ENCODE results near the gene OSTC. TPM values are rescaled to one million over a fixed set of nuclear protein-coding genes. Genes with fewer than 3 reads are reported as not detected.

The OSTC gene
- total RNA-seq, 1 experiment from 2014 or later, result 105 TPM

DNA sequence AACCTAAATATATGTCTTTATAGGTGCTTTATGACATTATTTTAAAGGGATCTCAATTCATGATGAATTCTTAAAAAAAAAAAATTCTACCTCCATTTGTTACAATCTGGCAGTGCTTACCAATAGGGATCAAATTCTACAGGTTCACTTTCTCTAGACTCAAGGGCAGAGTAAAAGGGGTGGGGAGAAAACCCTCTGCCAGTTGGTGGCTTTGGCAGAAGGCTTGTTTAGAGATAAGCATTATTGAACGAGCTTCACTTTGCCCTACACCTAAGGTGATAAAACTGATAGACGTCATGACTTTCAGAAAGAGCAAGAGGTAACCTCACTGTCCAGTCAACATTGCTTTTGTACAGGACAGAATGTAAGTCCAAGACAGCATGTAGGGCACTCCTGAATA is 53.6 kb downstream of the OSTC start:
- intact Hi-C loops (cut with micrococcal nuclease), result no loop called here
- H3K79me2 ChIP-seq (ENCODE audit: insufficient read depth, low read length), result no peaks in the 10 kb centered on the region
- no peaks in the 10 kb centered on the region for H3K27me3 ChIP-seq (ENCODE audit: insufficient read depth, low read length)
- BruUV-seq (replicated peaks), result no TSS peak
- ATAC-seq (no peak), DNase-seq (ENCODE audit: low read depth, low spot score) (no peak)
- H3K36me3 ChIP-seq (ENCODE audit: control insufficient read depth in 1 of 2, insufficient read depth in 2 of 2, low read length in 2 of 2), result no peaks in the 10 kb centered on the region
- CTCF ChIA-PET, result no interaction called here
- H3K4me3 ChIP-seq (replicated peaks in 1 of 2; ENCODE audit: low read depth in 1 of 2, low read length in 2 of 2), result no peak overlapping the region
- H3K27ac ChIP-seq (ENCODE audit: low read depth, low read length), result no peak overlapping the region
- RAD21 ChIA-PET (ENCODE audit: low non-redundant PET in 1 of 2, low total read pairs in 2 of 2, uncharacterized antibody in 2 of 2, unreplicated experiment in 2 of 2), result no interaction called here
- no peak overlapping the region for H3K9ac ChIP-seq (ENCODE audit: low read length)
- no peak overlapping the region for H2AFZ ChIP-seq (ENCODE audit: low read depth, low read length, poor library complexity, severe bottlenecking)
- TF ChIP-seq, protein P1, sequence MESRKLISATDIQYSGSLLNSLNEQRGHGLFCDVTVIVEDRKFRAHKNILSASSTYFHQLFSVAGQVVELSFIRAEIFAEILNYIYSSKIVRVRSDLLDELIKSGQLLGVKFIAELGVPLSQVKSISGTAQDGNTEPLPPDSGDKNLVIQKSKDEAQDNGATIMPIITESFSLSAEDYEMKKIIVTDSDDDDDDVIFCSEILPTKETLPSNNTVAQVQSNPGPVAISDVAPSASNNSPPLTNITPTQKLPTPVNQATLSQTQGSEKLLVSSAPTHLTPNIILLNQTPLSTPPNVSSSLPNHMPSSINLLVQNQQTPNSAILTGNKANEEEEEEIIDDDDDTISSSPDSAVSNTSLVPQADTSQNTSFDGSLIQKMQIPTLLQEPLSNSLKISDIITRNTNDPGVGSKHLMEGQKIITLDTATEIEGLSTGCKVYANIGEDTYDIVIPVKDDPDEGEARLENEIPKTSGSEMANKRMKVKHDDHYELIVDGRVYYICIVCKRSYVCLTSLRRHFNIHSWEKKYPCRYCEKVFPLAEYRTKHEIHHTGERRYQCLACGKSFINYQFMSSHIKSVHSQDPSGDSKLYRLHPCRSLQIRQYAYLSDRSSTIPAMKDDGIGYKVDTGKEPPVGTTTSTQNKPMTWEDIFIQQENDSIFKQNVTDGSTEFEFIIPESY (IDR thresholded peaks at IDR 0.05; ENCODE audit: extremely low read depth, insufficient replicate concordance, low read length), result no peak
- TF ChIP-seq RAD21 (IDR thresholded peaks at IDR 0.05; ENCODE audit: low read depth) (no peak), TCF7L2 (IDR thresholded peaks at IDR 0.05; ENCODE audit: borderline replicate concordance, extremely low read depth, insufficient read depth, insufficient read length) (no peak), SRF (IDR thresholded peaks at IDR 0.05; ENCODE audit: low read depth) (no peak), EGR1 (IDR thresholded peaks at IDR 0.05; ENCODE audit: low read depth) (no peak), SIN3A (IDR thresholded peaks at IDR 0.05; ENCODE audit: low read depth) (no peak), CBX3 (IDR thresholded peaks at IDR 0.05; ENCODE audit: low read depth) (no peak), ELF1 (IDR thresholded peaks at IDR 0.05; ENCODE audit: borderline replicate concordance, low read depth) (no peak), EZH2phosphoT487 (IDR thresholded peaks at IDR 0.05; ENCODE audit: borderline replicate concordance) (no peak), POLR2AphosphoS5 (IDR thresholded peaks at IDR 0.05; ENCODE audit: low read depth, low read length) (no peak), FOSL1 (IDR thresholded peaks at IDR 0.05; ENCODE audit: low read depth) (no peak), SP1 (IDR thresholded peaks at IDR 0.05; ENCODE audit: low read depth) (no peak), ZNF274 (IDR thresholded peaks at IDR 0.05; ENCODE audit: low read depth, low read length) (no peak), ZFX (IDR thresholded peaks at IDR 0.05) (no peak), EZH2 (IDR thresholded peaks at IDR 0.05) (no peak), CEBPB (IDR thresholded peaks at IDR 0.05; ENCODE audit: low read depth) (no peak), POLR2A (IDR thresholded peaks at IDR 0.05; ENCODE audit: borderline replicate concordance, extremely low read depth, insufficient read depth, insufficient read length) (no peak)
- TF ChIP-seq, protein P2, sequence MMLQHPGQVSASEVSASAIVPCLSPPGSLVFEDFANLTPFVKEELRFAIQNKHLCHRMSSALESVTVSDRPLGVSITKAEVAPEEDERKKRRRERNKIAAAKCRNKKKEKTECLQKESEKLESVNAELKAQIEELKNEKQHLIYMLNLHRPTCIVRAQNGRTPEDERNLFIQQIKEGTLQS (IDR thresholded peaks at IDR 0.05), result no peak
- TF ChIP-seq, protein P3, sequence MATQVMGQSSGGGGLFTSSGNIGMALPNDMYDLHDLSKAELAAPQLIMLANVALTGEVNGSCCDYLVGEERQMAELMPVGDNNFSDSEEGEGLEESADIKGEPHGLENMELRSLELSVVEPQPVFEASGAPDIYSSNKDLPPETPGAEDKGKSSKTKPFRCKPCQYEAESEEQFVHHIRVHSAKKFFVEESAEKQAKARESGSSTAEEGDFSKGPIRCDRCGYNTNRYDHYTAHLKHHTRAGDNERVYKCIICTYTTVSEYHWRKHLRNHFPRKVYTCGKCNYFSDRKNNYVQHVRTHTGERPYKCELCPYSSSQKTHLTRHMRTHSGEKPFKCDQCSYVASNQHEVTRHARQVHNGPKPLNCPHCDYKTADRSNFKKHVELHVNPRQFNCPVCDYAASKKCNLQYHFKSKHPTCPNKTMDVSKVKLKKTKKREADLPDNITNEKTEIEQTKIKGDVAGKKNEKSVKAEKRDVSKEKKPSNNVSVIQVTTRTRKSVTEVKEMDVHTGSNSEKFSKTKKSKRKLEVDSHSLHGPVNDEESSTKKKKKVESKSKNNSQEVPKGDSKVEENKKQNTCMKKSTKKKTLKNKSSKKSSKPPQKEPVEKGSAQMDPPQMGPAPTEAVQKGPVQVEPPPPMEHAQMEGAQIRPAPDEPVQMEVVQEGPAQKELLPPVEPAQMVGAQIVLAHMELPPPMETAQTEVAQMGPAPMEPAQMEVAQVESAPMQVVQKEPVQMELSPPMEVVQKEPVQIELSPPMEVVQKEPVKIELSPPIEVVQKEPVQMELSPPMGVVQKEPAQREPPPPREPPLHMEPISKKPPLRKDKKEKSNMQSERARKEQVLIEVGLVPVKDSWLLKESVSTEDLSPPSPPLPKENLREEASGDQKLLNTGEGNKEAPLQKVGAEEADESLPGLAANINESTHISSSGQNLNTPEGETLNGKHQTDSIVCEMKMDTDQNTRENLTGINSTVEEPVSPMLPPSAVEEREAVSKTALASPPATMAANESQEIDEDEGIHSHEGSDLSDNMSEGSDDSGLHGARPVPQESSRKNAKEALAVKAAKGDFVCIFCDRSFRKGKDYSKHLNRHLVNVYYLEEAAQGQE (IDR thresholded peaks at IDR 0.05; ENCODE audit: low read depth), result no peak
- TF ChIP-seq, protein P4, sequence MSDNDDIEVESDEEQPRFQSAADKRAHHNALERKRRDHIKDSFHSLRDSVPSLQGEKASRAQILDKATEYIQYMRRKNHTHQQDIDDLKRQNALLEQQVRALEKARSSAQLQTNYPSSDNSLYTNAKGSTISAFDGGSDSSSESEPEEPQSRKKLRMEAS (IDR thresholded peaks at IDR 0.05), result no peak
- H3K9me3 ChIP-seq (ENCODE audit: control insufficient read depth in 1 of 2, insufficient read depth in 1 of 2, low read depth in 1 of 2, low read length in 2 of 2), result no peaks in the 10 kb centered on the region
- POLR2A ChIA-PET, result no interaction called here
- H3K4me1 ChIP-seq (ENCODE audit: control insufficient read depth in 1 of 2, insufficient read depth in 2 of 2, low read length in 2 of 2), result no peaks in the 10 kb centered on the region
- no peaks in the 10 kb centered on the region for H4K20me1 ChIP-seq (ENCODE audit: insufficient read depth)
- H3K9me2 ChIP-seq (ENCODE audit: insufficient read depth), result no peaks in the 10 kb centered on the region
- H3K4me2 ChIP-seq (ENCODE audit: low read length), result no peak overlapping the region
